ENCODE data around the gene POU2F2.
"Not testable (repeated sequence)": the region's sequence is repeated elsewhere in the genome, so short reads cannot be mapped to it uniquely, and the experiment has no call there.

Gene POU2F2

DNA sequence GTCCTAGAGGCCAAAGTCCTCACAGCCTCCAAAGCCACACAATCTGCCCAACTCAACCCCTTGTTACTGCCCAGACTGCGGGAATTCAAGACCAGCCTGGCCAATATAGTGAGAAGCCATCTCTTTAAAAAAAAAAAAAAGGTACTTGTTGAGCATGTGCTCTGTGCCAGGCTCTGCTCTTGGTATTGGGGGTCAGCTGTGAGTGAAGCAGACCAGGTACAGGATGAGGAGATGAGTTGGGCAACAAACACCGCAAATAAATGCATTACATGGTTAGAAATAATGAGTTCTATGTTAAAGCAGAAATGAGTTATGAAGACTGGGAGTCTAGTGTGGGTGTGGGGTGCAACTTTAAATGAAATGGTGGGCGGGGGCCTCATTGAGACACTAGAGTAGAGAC lies 72.1 kb downstream of the POU2F2 start:
- DNase-seq (ENCODE audit: low read depth, low spot score) = no peak

- no peak for DNase-seq (ENCODE audit: low read depth, low spot score)
Measured at GRCh38 chr19:42059196-42059595, 73.0 kb downstream of the POU2F2 start.

DNA sequence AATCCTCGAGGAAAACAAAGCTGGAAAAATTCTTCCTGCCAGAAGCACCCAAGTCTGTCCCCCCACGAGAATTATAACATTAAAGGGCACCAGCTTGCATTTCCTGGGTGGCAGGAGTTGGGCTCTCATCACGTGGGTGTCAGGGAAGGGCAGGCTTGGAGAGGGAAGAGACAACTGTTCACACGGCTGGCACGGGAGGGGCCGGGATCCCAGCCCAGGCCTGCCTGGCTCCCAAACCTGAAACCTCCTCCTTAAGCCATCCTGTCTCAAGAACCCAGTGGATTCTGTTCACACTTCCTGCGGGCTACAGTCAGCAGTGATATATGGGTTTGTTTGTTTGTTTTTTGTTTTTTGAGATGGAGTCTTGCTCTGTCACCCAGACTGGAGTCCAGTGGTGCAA lies 74.4 kb downstream of the POU2F2 start:
- DNase-seq (ENCODE audit: low read depth, low spot score) = no peak

DNA sequence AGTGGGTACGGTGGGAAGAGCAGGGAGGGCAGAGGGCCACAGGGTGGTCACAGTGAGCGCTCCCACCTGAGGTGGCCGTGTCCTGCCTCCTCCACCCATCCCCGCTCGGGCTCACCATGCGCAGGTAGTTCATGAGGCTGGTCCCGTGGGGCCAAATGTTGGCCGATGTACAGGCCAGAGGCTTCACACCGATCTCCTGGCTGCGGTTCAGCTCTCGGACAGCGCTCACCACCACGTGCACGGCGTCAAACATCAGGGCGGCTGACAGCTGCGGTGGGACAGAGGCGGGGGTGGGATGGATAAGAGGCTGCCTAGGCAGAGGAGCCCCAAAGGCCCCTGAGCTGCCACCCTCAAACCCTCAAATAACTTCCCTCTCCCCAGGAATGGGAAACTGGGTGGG lies 78.0 kb downstream of the POU2F2 start:
- no peak for DNase-seq (ENCODE audit: low read depth, low spot score)

DNA sequence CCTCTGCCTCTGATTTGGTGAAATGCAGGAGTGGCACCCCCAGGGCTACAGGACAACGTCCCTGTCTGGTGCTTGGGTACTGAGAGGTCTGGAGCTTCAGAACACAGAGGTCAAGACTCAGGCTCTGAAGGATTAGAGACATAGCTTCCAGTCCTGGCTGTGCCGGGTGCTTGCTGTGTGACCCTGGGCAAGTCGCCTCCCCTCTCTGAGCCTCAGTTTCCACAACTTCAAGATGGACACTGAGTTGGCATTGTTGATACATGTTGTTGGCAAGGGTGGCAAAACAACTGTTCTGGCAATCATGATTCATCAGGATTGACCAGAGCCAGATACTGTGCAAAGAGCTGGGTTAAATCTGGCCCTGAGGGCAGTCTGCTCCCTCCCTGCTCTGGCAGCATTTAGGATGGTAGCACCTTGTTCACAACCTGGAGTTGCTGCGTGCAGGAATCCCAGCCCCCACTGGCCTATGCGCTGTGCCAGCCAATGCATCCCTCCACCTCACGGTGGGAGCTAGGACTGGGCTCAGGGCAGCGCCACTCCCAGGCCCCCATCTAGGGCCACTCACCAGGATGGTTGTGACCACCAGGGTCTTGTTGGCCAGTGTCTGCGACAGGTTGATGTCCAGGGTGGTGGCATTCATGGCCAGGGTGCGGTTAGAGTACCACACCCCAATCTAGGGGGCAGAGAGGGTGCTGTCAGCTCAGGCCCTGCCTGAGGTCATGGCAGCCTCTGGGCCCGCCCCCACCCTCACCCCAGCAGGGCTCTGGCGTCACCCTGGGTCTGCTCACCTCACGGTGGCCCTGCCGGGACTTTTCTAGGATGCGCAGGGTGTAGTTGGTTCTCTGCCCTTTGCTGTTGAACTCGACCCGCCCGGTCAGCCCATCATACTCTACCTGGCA lies 79.0 kb downstream of the POU2F2 start:
- no peak for DNase-seq (ENCODE audit: low read depth, low spot score)

DNA sequence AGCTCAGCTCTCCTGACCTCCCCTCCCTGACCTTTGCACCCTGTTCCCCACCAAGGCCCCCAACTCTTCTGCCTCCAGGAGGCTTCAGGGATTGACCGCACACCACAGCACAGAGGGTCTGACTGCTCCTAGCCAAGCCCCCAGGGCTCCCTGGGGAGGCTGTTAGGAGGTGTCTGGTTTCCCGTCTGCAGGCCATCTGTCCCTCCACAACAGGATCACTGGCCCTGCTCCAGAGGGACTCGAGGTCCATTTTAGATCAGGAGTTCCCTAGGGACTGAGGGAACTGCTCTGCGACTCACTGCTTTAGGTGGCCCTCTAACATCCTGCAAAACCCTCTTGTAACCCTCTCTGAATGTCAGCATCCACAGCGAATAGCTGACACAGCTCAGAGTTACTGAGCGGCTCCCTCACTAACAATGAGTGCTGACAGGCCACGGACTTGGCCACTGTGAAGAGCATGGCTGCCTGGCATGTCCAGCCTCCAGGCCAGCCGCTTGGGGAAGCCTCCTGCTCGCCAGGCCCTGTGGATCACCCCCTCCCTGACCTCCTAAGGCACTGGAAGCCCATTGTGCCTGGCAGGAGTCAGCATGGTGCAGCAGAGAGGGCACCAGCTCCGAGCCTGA lies 79.9 kb downstream of the POU2F2 start:
- no peak for DNase-seq (ENCODE audit: low read depth, low spot score)

DNA sequence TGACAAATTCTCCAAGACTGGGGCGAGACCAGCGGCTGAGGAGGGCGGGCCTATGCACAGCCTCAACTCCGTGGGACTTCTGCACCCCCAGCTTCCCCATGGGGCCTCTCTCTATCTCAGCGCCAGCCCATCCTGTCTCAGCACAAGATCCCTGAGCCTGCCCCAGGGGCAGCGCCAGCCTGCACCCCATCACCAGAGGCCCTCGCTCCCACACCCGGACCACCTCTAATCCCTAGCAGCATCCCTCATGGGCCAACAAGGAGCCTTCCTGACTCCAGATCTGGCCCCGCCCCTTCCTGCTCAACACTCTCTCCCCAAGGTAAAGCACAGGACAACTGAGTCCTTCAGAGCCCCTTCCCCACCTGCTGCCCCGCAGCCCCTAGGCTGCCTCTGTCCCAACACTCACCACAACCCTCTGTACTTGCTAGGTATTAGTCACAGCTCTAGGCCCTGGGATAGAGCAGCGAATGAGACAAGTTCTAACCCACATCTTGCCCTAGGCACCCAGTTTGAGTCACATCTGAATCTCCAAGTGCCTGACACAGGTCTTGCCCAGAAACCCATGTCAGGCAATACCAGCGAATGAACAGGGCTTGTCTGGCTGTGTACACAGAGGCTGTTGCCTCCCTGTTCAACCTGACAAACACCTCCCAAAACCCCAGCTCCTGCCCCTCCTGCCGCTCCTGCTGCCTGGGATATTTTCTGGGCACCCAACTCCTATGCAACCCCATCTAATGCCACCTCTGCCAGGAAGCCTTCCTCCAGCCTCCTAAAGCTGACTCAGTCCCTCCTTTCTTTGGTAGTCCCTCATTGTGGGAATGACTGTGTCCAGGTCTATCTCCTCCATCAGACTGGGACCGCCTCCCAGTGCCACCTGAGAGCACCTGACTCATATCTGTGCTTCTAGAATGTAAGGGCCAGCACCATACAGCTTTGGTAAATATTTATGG lies 80.8 kb downstream of the POU2F2 start:
- DNase-seq (ENCODE audit: low read depth, low spot score) = no peak

DNA sequence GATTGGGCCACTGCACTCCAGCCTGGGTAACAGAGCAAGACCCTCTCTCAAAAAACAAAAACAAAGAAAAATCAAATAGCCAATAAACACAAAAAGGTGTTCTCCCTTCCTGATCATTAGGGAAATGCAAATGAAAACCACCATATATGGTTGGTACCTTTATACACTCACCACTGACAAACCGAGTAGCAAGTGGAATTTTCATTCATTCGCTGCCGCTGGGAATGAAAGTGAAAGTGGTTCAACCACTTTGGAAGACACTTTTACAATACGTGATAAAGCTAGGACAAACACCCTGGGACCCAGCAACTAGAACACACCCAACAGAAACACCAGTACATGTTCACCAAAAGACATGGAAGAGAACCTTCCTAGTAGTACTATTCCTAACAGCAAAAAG lies 83.3 kb downstream of the POU2F2 start:
- DNase-seq (ENCODE audit: low read depth, low spot score) = no peak

GRCh38 chr19:42045575-42045974 lies 86.7 kb downstream of the POU2F2 start:
- DNase-seq (ENCODE audit: low read depth, low spot score) = no peak

- DNase-seq (ENCODE audit: low read depth, low spot score) = no peak
Measured at GRCh38 chr19:42042455-42043170, 89.6 kb downstream of the POU2F2 start.

GRCh38 chr19:42040491-42040890 lies 91.8 kb downstream of the POU2F2 start:
- DNase-seq (ENCODE audit: low read depth, low spot score) = not testable (repeated sequence)

DNA sequence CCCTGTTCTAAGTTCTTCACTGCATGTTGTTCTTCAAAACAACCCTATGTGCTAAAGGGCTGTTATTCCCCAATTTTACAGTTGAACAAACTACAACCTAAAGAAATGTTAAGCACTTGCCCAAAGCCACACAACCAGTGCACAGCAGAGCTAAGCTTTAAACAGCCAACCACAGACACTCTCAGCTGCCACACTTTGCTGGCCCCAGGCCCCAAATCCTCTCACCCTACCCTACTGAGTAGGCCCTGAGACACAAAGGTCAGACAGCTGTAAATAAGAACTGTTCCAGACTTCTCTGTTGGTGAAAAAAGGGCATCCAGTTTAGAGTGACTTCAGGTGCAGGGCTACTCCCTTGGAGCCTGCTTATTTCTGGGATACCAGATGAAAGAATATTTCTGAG lies 92.2 kb downstream of the POU2F2 start:
- DNase-seq (ENCODE audit: low read depth, low spot score) = no peak

DNA sequence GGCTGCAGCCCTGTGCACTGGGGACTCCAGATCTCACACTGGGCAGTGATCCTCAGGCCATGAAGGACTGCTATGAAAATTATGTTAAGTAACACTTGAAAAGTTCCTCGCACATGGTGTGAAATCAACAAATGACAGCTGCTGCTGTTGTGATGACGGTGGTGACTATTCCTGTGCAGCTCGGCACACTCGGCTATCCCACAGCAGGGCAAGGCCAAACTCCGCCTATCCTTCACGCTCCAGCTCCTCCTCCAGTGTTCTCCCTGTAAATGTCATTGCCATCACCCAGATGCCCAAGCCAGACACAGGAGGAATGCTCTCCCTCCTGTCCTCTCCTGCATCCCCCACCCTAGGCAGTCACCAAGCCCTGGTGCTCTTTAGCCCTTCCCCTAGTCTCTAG lies 93.6 kb downstream of the POU2F2 start:
- DNase-seq (ENCODE audit: low read depth, low spot score) = no peak

GRCh38 chr19:42037649-42038048 lies 94.6 kb downstream of the POU2F2 start:
- DNase-seq (ENCODE audit: low read depth, low spot score) = no peak

All from activated naive CD8-positive, alpha-beta T cell treated with anti-CD3 and anti-CD28 coated beads, Interleukin-2, amount 50 U/mL, for 16 hours (primary cell).